Naive thymus-derived CD4-positive, alpha-beta T cell (primary cell): ENCODE data around the gene AJM1. TPM values are rescaled to one million over a fixed set of nuclear protein-coding genes. Genes with fewer than 3 reads are reported as not detected.

Experiments used
- microRNA-seq: library from miRNA; unstranded; fragments of <30 nt; microRNA quantifications from one replicate; pipeline ENCODE4 v1.2.0, GENCODE V29; 2022; ENCODE audit warnings: borderline microRNAs expressed
- polyA plus RNA-seq, 2 donors: library from polyadenylated mRNA; unstranded; fragments of 300-500 nt; fragmentation: Illumina TruSeq; gene quantifications; one replicate each; pipeline ENCODE4 v1.2.3, GENCODE V29; 2021
- total RNA-seq, 6 experiments: library from RNA in 5 of 6; stranded (reverse) in 5 of 6; gene quantifications; 1 replicate in 5 of 6; 2 replicates in 1 of 6; pipeline ENCODE4 v1.2.3 and lab custom pipeline; 2021 to 2026

Gene AJM1
- total and polyA plus RNA-seq, 7 experiments from 2014 or later: 0.04 to 7.5 (median 1.3) TPM; not detected in 1

Small RNA genes lying within 50 kb of the gene (microRNA-seq; reads per million reads assigned to microRNA genes)
- gene MIR4292 (not detected), gene MIR4479 (not detected)

Other genes starting within 250 kb of the AJM1 start
- 1 to 10 TPM in 1 of 5 experiments, under 1 TPM in 2, not detected in 2; 0.56 to 2.3 (median 0.97) TPM for gene EGFL7, start 179.6 kb upstream of the AJM1 start, total RNA-seq
- gene EGFL7, start 179.6 kb upstream of the AJM1 start, polyA plus RNA-seq: not detected
- 10 to 100 TPM in 2 of 5 experiments, 1 to 10 TPM in 3; 2.3 to 20.6 (median 8.5) TPM for gene AGPAT2, start 155.0 kb upstream of the AJM1 start, total RNA-seq
- gene AGPAT2, start 155.0 kb upstream of the AJM1 start, polyA plus RNA-seq: 10 to 100 TPM; 12.0 to 13.1 TPM
- gene DIPK1B, start 129.9 kb upstream of the AJM1 start, total RNA-seq: 1 to 10 TPM in 1 of 5 experiments, under 1 TPM in 2, not detected in 2; 0.46 to 1.6 (median 0.56) TPM
- under 1 TPM; 0.11 to 0.31 TPM for gene DIPK1B, start 129.9 kb upstream of the AJM1 start, polyA plus RNA-seq
- 1 to 10 TPM in 3 of 5 experiments, under 1 TPM in 1, not detected in 1; 0.34 to 3.2 (median 1.2) TPM for gene LCN10, start 99.5 kb upstream of the AJM1 start, total RNA-seq
- gene LCN10, start 99.5 kb upstream of the AJM1 start, polyA plus RNA-seq: 1 to 10 TPM in 1 of 2 donors, under 1 TPM in 1; 0.45 to 1.1 TPM
- not detected for gene LCN6, start 94.0 kb upstream of the AJM1 start, total RNA-seq
- not detected for gene LCN6, start 94.0 kb upstream of the AJM1 start, polyA plus RNA-seq
- gene LCN8, start 84.2 kb upstream of the AJM1 start, total RNA-seq: under 1 TPM in 1 of 5 experiments, not detected in 4; 0.83 TPM
- gene LCN8, start 84.2 kb upstream of the AJM1 start, polyA plus RNA-seq: not detected
- not detected for gene LCN15, start 78.0 kb upstream of the AJM1 start, total RNA-seq
- gene LCN15, start 78.0 kb upstream of the AJM1 start, polyA plus RNA-seq: not detected
- 10 to 100 TPM; 27.2 to 54.9 (median 36.2) TPM for gene TMEM141, start 51.1 kb upstream of the AJM1 start, total RNA-seq
- gene TMEM141, start 51.1 kb upstream of the AJM1 start, polyA plus RNA-seq: 10 to 100 TPM; 28.2 to 30.6 TPM
- 1 to 10 TPM in 4 of 5 experiments, under 1 TPM in 1; 0.36 to 6.6 (median 3.0) TPM for gene CCDC183, start 46.1 kb upstream of the AJM1 start, total RNA-seq
- gene CCDC183, start 46.1 kb upstream of the AJM1 start, polyA plus RNA-seq: under 1 TPM; 0.35 to 0.62 TPM
- gene RABL6, start 34.5 kb upstream of the AJM1 start, total RNA-seq: 100 to 1,000 TPM in 1 of 5 experiments, 10 to 100 TPM in 4; 59.6 to 100 (median 60.9) TPM
- 10 to 100 TPM in 1 of 2 donors, 1 to 10 TPM in 1; 9.4 to 17.4 TPM for gene RABL6, start 34.5 kb upstream of the AJM1 start, polyA plus RNA-seq
- 100 to 1,000 TPM in 1 of 5 experiments, 10 to 100 TPM in 4; 17.7 to 167 (median 27.7) TPM for gene PHPT1, start 6.9 kb downstream of the AJM1 start, total RNA-seq
- gene PHPT1, start 6.9 kb downstream of the AJM1 start, polyA plus RNA-seq: 10 to 100 TPM; 57.0 to 75.7 TPM
- 10 to 100 TPM in 1 of 5 experiments, 1 to 10 TPM in 4; 3.7 to 27.7 (median 6.1) TPM for gene MAMDC4, start 9.9 kb downstream of the AJM1 start, total RNA-seq
- under 1 TPM in 1 of 2 donors, not detected in 1; 0.22 TPM for gene MAMDC4, start 9.9 kb downstream of the AJM1 start, polyA plus RNA-seq
- 100 to 1,000 TPM; 224 to 369 (median 283) TPM for gene EDF1, start 23.8 kb downstream of the AJM1 start, total RNA-seq
- 100 to 1,000 TPM; 337 to 404 TPM for gene EDF1, start 23.8 kb downstream of the AJM1 start, polyA plus RNA-seq
- gene TRAF2, start 44.0 kb downstream of the AJM1 start, total RNA-seq: 10 to 100 TPM; 14.6 to 72.8 (median 29.6) TPM
- 10 to 100 TPM; 11.9 to 29.1 TPM for gene TRAF2, start 44.0 kb downstream of the AJM1 start, polyA plus RNA-seq
- 100 to 1,000 TPM in 1 of 5 experiments, 10 to 100 TPM in 4; 54.3 to 105 (median 94.5) TPM for gene FBXW5, start 102.3 kb downstream of the AJM1 start, total RNA-seq
- gene FBXW5, start 102.3 kb downstream of the AJM1 start, polyA plus RNA-seq: 100 to 1,000 TPM in 1 of 2 donors, 10 to 100 TPM in 1; 59.1 to 113 TPM
- gene C8G, start 102.8 kb downstream of the AJM1 start, total RNA-seq: 1 to 10 TPM in 3 of 5 experiments, under 1 TPM in 2; 0.77 to 3.6 (median 1.4) TPM
- not detected for gene C8G, start 102.8 kb downstream of the AJM1 start, polyA plus RNA-seq
- gene LCN12, start 109.8 kb downstream of the AJM1 start, total RNA-seq: 1 to 10 TPM in 4 of 5 experiments, under 1 TPM in 1; 0.89 to 4.9 (median 2.6) TPM
- not detected for gene LCN12, start 109.8 kb downstream of the AJM1 start, polyA plus RNA-seq
- 10 to 100 TPM in 1 of 5 experiments, 1 to 10 TPM in 3, under 1 TPM in 1; 0.97 to 68.7 (median 4.3) TPM for gene PTGDS, start 135.0 kb downstream of the AJM1 start, total RNA-seq
- gene PTGDS, start 135.0 kb downstream of the AJM1 start, polyA plus RNA-seq: not detected
- 1 to 10 TPM in 1 of 5 experiments, under 1 TPM in 2, not detected in 2; 0.12 to 1.9 (median 0.13) TPM for gene LCNL1, start 140.5 kb downstream of the AJM1 start, total RNA-seq
- not detected for gene LCNL1, start 140.5 kb downstream of the AJM1 start, polyA plus RNA-seq
- 10 to 100 TPM; 54.8 to 78.2 (median 68.0) TPM for gene PAXX, start 149.9 kb downstream of the AJM1 start, total RNA-seq
- gene PAXX, start 149.9 kb downstream of the AJM1 start, polyA plus RNA-seq: 10 to 100 TPM; 49.3 to 59.1 TPM
- 10 to 100 TPM in 1 of 5 experiments, 1 to 10 TPM in 1, under 1 TPM in 2, not detected in 1; 0.46 to 13.0 (median 1.4) TPM for gene CLIC3, start 154.1 kb downstream of the AJM1 start, total RNA-seq
- under 1 TPM; 0.31 to 0.77 TPM for gene CLIC3, start 154.1 kb downstream of the AJM1 start, polyA plus RNA-seq
- 100 to 1,000 TPM in 1 of 5 experiments, 10 to 100 TPM in 4; 18.4 to 112 (median 26.7) TPM for gene ABCA2, start 185.8 kb downstream of the AJM1 start, total RNA-seq
- 1 to 10 TPM; 1.8 to 2.5 TPM for gene ABCA2, start 185.8 kb downstream of the AJM1 start, polyA plus RNA-seq
- 1 to 10 TPM in 1 of 5 experiments, under 1 TPM in 3, not detected in 1; 0.27 to 4.6 (median 0.50) TPM for gene FUT7, start 189.6 kb downstream of the AJM1 start, total RNA-seq
- under 1 TPM; 0.06 to 0.25 TPM for gene FUT7, start 189.6 kb downstream of the AJM1 start, polyA plus RNA-seq
- gene NPDC1, start 203.7 kb downstream of the AJM1 start, total RNA-seq: 10 to 100 TPM in 2 of 5 experiments, 1 to 10 TPM in 3; 2.3 to 37.5 (median 7.4) TPM
- gene NPDC1, start 203.7 kb downstream of the AJM1 start, polyA plus RNA-seq: 1 to 10 TPM in 1 of 2 donors, under 1 TPM in 1; 0.36 to 1.2 TPM
- not detected for gene ENTPD2, start 211.6 kb downstream of the AJM1 start, total RNA-seq
- gene ENTPD2, start 211.6 kb downstream of the AJM1 start, polyA plus RNA-seq: not detected
- 10 to 100 TPM in 1 of 5 experiments, 1 to 10 TPM in 1, under 1 TPM in 3; 0.16 to 22.1 (median 0.74) TPM for gene SAPCD2, start 228.1 kb downstream of the AJM1 start, total RNA-seq
- under 1 TPM in 1 of 2 donors, not detected in 1; 0.18 TPM for gene SAPCD2, start 228.1 kb downstream of the AJM1 start, polyA plus RNA-seq
- 10 to 100 TPM; 11.6 to 27.6 (median 15.2) TPM for gene UAP1L1, start 235.0 kb downstream of the AJM1 start, total RNA-seq
- 1 to 10 TPM in 1 of 2 donors, under 1 TPM in 1; 0.71 to 1.4 TPM for gene UAP1L1, start 235.0 kb downstream of the AJM1 start, polyA plus RNA-seq
- gene MAN1B1, start 244.5 kb downstream of the AJM1 start, total RNA-seq: 10 to 100 TPM; 57.3 to 74.2 (median 70.2) TPM
- 10 to 100 TPM; 36.0 to 51.2 TPM for gene MAN1B1, start 244.5 kb downstream of the AJM1 start, polyA plus RNA-seq